Activated naive CD8-positive, alpha-beta T cell treated with anti-CD3 and anti-CD28 coated beads, Interleukin-2, amount 50 U/mL, for 24 hours (primary cell): Measurements from ENCODE around the gene PGLYRP3.
A peak's percentile ranks its signal among the peaks of the same experiment; 100 is the strongest.

Experiments
- ATAC-seq: fragments of 150-1000 bp; cut with Tn5 transposase; one replicate; pipeline ENCODE4 v1.10.0; 2021
- DNase-seq: peaks from one replicate; pipeline ENCODE4 v3.0.0; 2021
- H3K27ac Mint-ChIP-seq: one replicate; pipeline ENCODE4 v1.8.0; 2021; ENCODE audit warnings: mild to moderate bottlenecking, mixed read lengths
- H3K27me3 Mint-ChIP-seq: one replicate; pipeline ENCODE4 v1.8.0; 2021; ENCODE audit warnings: mixed read lengths
- H3K36me3 Mint-ChIP-seq: one replicate; pipeline ENCODE4 v1.8.0; 2021; ENCODE audit warnings: low read depth, mixed read lengths
- H3K4me1 Mint-ChIP-seq: one replicate; pipeline ENCODE4 v1.8.0; 2021; ENCODE audit warnings: mixed read lengths
- H3K4me3 Mint-ChIP-seq: one replicate; pipeline ENCODE4 v1.8.0; 2021; ENCODE audit warnings: mild to moderate bottlenecking, moderate library complexity, mixed read lengths
- H3K9me3 Mint-ChIP-seq: one replicate; pipeline ENCODE4 v1.8.0; 2021; ENCODE audit warnings: mixed read lengths

PGLYRP3 gene

GRCh38 chr1:153262462-153263157 is 50.1 kb downstream of the PGLYRP3 start:
- no peak overlapping the region for H3K27ac Mint-ChIP-seq
- H3K27me3 Mint-ChIP-seq: peaks cover 75% of the 10 kb centered on the region
- peaks cover 29% of the 10 kb centered on the region for H3K4me1 Mint-ChIP-seq
- ATAC-seq (peak; percentile 34), DNase-seq (no peak)
- H3K36me3 Mint-ChIP-seq: no peaks in the 10 kb centered on the region
- no peaks in the 10 kb centered on the region for H3K9me3 Mint-ChIP-seq
- peak overlapping the region; percentile 65 for H3K4me3 Mint-ChIP-seq

DNA sequence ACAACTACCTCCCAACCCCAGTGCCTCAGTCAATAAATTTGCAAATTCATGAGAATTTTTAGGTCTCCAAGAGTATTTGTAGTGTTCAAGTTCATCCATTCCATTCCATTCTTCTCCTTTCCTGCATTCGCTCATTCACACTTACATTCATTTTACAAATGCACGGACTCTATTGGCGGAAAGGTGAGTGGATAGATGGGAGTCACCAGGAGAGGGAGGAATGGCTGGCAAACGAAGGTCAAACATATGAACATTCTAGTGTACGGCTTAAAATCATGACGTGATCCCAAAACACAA is 50.7 kb downstream of the PGLYRP3 start:
- H3K27ac Mint-ChIP-seq: no peak overlapping the region
- H3K9me3 Mint-ChIP-seq: no peaks in the 10 kb centered on the region

GRCh38 chr1:153261281-153262069 is 51.3 kb downstream of the PGLYRP3 start:
- DNase-seq (peak; percentile 20), ATAC-seq (no peak)
- H3K4me1 Mint-ChIP-seq: peaks cover 29% of the 10 kb centered on the region
- peaks cover 65% of the 10 kb centered on the region for H3K27me3 Mint-ChIP-seq
- H3K4me3 Mint-ChIP-seq: peak overlapping the region; percentile 65
- no peaks in the 10 kb centered on the region for H3K9me3 Mint-ChIP-seq
- H3K27ac Mint-ChIP-seq: no peak overlapping the region
- no peaks in the 10 kb centered on the region for H3K36me3 Mint-ChIP-seq

More for the DNA sequence above, 50.7 kb downstream of the PGLYRP3 start:
- no peak for DNase-seq
- no peak for ATAC-seq
- H3K27me3 Mint-ChIP-seq: peaks cover 71% of the 10 kb centered on the region
- peak overlapping the region; percentile 65 for H3K4me3 Mint-ChIP-seq
- peaks cover 29% of the 10 kb centered on the region for H3K4me1 Mint-ChIP-seq
- H3K36me3 Mint-ChIP-seq: no peaks in the 10 kb centered on the region

GRCh38 chr1:153260585-153261280 is 52.0 kb downstream of the PGLYRP3 start:
- H3K9me3 Mint-ChIP-seq: no peaks in the 10 kb centered on the region
- DNase-seq: peak; percentile 18
- no peak overlapping the region for H3K27ac Mint-ChIP-seq
- no peak for ATAC-seq
- peaks cover 29% of the 10 kb centered on the region for H3K4me1 Mint-ChIP-seq
- peaks cover 59% of the 10 kb centered on the region for H3K27me3 Mint-ChIP-seq
- H3K4me3 Mint-ChIP-seq: peak overlapping the region; percentile 53
- no peaks in the 10 kb centered on the region for H3K36me3 Mint-ChIP-seq

- Mint-ChIP-seq H3K9me3 (no peaks in the 10 kb centered on the region), H3K27ac (no peak within 1 kb of the TSS), H3K4me3 (peak within 1 kb of the TSS; percentile 53), H3K4me1 (peaks cover 29% of the 10 kb centered on the region), H3K27me3 (peaks cover 50% of the 10 kb centered on the region), H3K36me3 (no peaks in the 10 kb centered on the region)
- ATAC-seq (no peak), DNase-seq (no peak)
These were observed 53.4 kb downstream of the PGLYRP3 start, which contains the start of gene LORICRIN for GRCh38 chr1:153259387-153259786. TSS of gene LORICRIN (plus strand) at chr1:153259687. CDS start at chr1:153260950, 1,263 bp downstream.

- DNase-seq (no peak), ATAC-seq (no peak)
- H3K27ac Mint-ChIP-seq: no peak overlapping the region
- H3K36me3 Mint-ChIP-seq: no peaks in the 10 kb centered on the region
- peaks cover 2% of the 10 kb centered on the region for H3K4me1 Mint-ChIP-seq
- peaks cover 21% of the 10 kb centered on the region for H3K27me3 Mint-ChIP-seq
- no peak overlapping the region for H3K4me3 Mint-ChIP-seq
- no peaks in the 10 kb centered on the region for H3K9me3 Mint-ChIP-seq
These were observed 59.1 kb downstream of the PGLYRP3 start for GRCh38 chr1:153253693-153254092.

DNA sequence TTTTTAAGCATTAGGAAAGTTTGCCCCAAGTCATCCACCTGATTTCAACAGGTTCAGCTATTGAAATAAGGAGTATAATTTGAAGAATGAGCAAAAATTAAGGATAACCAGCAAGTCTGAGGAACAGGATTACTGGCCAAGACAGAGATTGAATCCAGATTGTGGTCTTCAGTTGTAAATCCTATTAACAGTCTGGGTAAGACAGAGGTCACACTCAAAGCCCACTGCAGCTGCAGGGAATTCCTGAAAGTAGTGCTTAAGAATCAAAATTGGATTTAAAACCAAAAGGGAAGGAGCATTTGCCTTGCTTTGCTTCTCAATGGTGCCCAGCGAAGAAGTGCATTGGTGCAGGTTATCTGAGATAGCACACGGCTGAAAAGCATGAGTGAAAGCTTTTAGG is 59.7 kb downstream of the PGLYRP3 start:
- Mint-ChIP-seq H3K4me3 (no peak overlapping the region), H3K27me3 (peaks cover 18% of the 10 kb centered on the region), H3K4me1 (peaks cover 2% of the 10 kb centered on the region), H3K36me3 (no peaks in the 10 kb centered on the region), H3K27ac (no peak overlapping the region), H3K9me3 (no peaks in the 10 kb centered on the region)
- DNase-seq (no peak), ATAC-seq (no peak)

- DNase-seq: no peak
- H3K9me3 Mint-ChIP-seq: no peaks in the 10 kb centered on the region
- no peaks in the 10 kb centered on the region for H3K36me3 Mint-ChIP-seq
- no peak for ATAC-seq
- no peak overlapping the region for H3K27ac Mint-ChIP-seq
- no peak overlapping the region for H3K4me3 Mint-ChIP-seq
- H3K4me1 Mint-ChIP-seq: peaks cover 2% of the 10 kb centered on the region
- peaks cover 21% of the 10 kb centered on the region for H3K27me3 Mint-ChIP-seq
These were observed 60.8 kb downstream of the PGLYRP3 start for GRCh38 chr1:153251988-153252387.

DNA sequence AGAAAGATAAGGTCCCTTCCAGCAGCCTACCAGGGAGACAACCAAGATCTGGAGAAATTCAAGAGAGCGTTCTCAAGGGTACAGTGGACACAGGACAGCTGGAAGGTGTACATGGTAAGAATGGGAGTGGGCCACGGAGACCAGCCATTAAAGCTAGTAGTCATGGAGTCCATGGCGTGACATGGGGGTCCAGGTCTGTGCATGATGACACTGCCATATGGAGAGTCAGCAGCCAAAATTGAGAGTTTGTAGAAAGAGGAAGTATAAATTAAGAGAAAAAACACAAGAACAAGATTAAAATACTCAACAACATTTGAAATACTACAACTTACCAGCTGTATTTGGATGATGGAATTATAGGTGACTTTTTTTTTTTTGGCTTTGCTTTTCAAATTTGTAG is 61.2 kb downstream of the PGLYRP3 start:
- no peak for ATAC-seq
- H3K9me3 Mint-ChIP-seq: no peaks in the 10 kb centered on the region
- peaks cover 2% of the 10 kb centered on the region for H3K4me1 Mint-ChIP-seq
- H3K27me3 Mint-ChIP-seq: peaks cover 21% of the 10 kb centered on the region
- DNase-seq: no peak
- H3K36me3 Mint-ChIP-seq: no peaks in the 10 kb centered on the region
- no peak overlapping the region for H3K4me3 Mint-ChIP-seq
- no peak overlapping the region for H3K27ac Mint-ChIP-seq

DNA sequence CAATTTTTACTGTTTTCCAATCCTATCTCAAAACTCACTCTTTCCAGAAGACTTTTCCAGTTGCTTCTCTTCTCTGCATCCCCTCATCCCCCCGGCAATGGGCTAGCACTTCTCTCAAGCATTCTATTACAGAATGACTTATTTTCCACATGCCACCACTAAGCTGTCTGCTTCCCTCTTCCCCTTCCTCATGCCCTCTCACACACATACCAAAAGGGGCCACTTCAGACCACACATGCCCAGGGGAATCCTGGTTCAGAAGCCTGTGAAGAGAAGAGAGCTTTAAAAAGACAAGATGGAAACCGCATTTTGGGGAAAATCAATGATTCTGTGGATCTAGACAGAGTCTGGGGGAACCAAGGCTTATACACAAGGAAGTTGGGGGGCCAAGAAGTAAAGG is 61.7 kb downstream of the PGLYRP3 start:
- H3K27ac Mint-ChIP-seq: no peak overlapping the region
- ATAC-seq (no peak), DNase-seq (no peak)
- H3K4me3 Mint-ChIP-seq: no peak overlapping the region
- H3K36me3 Mint-ChIP-seq: no peaks in the 10 kb centered on the region
- H3K4me1 Mint-ChIP-seq: peaks cover 2% of the 10 kb centered on the region
- H3K27me3 Mint-ChIP-seq: peaks cover 21% of the 10 kb centered on the region
- H3K9me3 Mint-ChIP-seq: no peaks in the 10 kb centered on the region

DNA sequence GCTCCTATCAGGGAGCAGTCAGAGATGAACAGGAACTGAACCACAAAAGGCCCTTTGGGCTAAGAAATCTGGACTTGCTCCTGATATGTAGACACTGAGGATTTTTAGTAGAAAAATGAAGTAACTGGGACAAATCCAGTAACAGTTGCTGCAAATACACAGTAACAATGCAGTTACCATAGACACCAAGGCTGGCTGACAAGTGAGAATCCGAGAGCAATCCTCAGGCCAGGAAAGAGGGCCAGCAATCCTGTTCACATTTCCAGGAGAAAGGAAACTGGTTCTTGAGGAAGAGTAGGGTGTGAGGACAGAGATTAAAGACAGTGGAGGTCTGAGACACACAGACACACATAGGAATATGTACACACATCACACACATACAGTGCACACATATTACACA is 62.6 kb downstream of the PGLYRP3 start:
- DNase-seq (no peak), ATAC-seq (no peak)
- H3K9me3 Mint-ChIP-seq: no peaks in the 10 kb centered on the region
- no peaks in the 10 kb centered on the region for H3K36me3 Mint-ChIP-seq
- peaks cover 21% of the 10 kb centered on the region for H3K27me3 Mint-ChIP-seq
- no peak overlapping the region for H3K4me3 Mint-ChIP-seq
- H3K27ac Mint-ChIP-seq: no peak overlapping the region
- H3K4me1 Mint-ChIP-seq: peaks cover 2% of the 10 kb centered on the region

DNA sequence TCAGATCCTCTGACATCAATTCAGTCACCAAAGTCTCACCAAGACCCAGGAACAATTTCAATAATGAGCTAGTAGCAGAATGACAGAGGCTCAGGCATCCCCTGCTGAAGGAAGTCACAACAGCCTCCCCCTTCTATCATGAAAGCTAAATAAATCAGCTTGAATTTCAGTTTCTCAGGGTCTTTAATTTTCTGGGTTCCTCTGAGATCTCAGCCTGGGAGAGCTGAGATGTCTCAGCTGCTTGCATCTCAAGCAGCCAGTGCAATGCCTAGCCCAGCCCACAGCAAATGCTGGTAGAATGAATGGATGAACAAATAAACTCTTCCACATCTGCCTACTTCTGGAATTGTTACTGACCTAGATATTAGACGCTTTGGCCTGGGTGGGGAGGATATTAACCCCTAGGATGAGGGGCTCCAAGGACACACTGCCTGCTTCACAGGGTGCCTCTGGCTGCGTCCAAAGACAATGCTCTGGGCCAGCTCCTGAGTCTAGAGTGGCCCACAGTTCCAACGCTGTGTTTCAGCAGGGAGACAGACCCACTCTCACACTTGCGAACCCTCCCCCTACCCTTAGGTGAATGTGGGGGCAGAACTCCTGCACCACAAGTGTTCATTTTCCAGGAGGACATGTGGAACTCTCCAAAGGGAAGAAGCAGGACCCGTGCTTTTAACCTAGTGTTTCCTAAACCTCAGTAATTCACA is 64.4 kb downstream of the PGLYRP3 start:
- peaks cover 2% of the 10 kb centered on the region for H3K4me1 Mint-ChIP-seq
- no peaks in the 10 kb centered on the region for H3K9me3 Mint-ChIP-seq
- DNase-seq (no peak), ATAC-seq (no peak)
- H3K27me3 Mint-ChIP-seq: peaks cover 16% of the 10 kb centered on the region
- no peak overlapping the region for H3K4me3 Mint-ChIP-seq
- H3K36me3 Mint-ChIP-seq: no peaks in the 10 kb centered on the region
- no peak overlapping the region for H3K27ac Mint-ChIP-seq
